UCSD-AML1 (cell line): Measurements from ENCODE around the gene COMMD1.
A peak's percentile ranks its signal among the peaks of the same experiment; 100 is the strongest.
"Not testable (repeated sequence)": the region's sequence is repeated elsewhere in the genome, so short reads cannot be mapped to it uniquely, and the experiment has no call there.

Experiments
- DNase-seq: peaks from one replicate; lab custom pipeline; 2025; ENCODE audit not compliant: unreplicated experiment; lab: John Stamatoyannopoulos, UW

Gene COMMD1

DNA sequence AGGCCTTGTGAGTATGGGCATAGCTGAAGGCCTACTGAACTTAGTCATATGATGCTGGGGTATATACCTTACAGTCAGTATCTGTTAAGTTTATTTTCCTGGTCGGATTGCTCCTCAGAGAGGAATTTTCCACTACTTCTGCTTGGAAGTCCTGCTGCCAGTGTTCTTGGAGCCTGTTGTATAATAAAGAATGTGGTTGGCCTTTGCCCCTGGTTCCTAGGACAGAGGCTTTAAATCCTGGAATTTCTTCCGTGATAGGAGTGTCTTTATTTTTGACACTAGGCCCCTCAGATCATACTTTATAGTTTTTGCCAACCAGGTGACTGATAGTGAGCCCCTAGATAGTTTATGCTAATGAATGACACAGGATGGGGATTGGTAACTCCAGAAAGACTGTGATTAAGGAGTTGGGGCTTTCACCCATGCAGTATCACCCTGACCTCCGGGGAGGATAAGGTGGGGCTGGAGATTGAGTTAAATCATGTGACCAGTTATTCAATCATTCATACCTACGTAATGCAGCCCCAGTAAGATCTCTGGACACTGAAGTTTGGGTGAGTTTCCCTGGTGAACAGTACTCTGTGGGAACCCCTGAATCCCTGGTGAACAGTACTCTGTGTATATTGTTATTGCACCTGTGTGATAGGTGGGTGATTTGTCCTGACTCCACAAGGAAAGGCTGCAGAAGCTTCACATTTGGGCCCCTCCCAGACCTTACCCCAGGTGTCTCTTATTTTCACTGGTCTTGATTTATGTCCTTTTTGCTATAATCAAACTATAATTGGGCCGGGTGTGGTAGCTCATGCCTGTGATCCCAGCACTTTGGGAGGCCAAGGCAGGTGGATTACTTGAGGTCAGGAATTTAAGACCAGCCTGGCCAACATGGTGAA lies 56.9 kb downstream of the COMMD1 start:
- no peak for DNase-seq

DNA sequence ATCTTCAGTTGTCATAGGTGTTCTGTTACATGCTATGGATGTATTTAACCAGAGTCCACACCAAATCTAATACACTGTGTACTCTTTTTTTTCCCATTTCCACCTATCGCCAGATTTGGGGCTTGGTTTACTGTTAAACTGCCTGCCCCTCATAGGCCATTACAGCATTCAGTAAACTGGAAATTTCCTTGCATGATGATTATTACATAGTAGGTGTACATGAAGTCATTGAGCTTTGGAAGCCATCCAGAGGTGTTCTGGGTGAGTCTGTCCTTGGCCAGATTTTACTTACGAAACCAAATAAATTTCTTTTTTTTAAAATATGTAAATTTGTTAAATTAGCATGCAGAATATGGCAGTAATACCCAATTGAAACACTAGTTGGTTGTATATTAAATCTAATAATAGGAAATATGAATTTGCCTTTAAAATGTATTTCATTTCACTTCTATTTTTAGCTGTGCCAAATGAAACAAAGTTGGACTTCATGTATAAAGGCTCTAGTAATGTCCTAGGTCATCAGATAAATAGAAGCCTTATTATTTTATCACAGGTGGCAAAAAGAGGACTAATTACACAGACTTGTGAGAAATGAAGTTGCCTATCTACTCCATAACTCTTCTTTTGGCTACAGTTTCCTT lies 60.7 kb downstream of the COMMD1 start:
- DNase-seq, result no peak

DNA sequence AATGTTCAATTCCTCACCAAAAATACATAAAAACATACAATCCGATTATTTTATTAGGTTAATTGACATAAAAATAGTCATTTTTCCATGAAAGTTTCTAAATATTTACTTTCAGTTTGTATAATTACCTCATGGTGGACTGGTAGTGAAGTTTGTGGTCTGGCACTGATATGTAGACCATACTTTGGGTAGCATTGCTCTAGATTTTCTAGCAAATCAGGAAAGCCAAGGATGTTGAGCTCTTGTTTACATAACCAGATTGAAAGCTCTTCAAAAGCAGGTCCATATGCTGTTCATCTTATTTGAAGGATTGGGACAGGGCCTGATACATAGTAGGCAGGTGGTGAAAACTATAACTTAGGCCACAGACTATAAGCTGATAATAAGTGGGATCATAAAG lies 61.8 kb downstream of the COMMD1 start:
- DNase-seq, result no peak

DNA sequence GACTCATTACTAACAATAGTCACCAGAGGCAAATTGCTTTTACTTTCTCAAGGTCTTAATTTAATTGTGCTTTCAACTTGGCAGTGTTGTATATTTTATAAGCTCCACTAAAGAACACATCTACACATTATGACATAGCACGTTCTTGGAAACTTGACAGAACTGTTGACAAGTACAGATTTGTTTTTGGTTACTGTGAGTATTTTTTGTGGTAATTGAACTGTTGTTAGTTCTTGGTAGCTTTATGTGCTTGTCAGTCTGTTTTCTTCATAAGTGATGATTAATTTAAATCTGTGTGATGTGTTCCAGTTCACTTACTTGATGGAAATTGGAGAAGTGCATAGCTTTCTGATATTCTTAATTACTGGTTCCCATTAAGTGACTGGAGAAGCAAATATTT lies 63.9 kb downstream of the COMMD1 start:
- no peak for DNase-seq

DNA sequence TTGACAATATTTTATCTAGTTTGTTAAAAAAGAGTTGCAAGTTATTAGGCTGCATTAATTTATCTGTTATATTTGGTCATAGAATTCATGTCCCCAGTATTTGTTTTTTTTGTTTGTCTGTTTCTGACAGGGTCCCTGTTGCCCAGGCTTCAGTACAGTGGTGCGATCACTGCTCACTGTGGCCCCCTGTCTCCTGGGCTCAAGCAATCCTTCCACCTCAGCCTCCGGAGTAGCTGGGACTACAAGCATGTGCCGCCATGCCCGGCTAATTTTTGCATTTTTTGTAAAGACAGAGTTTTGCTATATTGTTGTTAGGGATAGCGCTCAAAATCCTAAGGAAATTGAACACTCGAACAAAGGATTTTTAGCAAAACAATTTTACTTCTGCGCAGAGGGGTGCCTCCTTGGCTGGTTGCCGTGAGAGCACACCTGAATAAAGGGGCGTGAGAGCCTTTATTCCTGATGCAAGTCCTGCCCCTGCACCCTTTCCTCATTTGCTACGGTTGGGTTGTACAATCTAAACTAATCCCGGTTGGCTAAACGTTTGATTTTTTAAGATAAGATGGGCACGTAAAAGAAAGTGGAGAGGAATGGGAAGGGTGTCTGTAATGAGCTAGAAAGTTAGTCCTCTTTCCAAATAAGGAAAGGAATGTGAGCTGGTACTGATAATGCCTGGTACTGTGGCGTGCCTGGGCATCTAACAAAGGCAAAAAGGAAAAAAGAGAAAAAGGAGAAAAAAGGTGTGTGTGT lies 65.5 kb downstream of the COMMD1 start:
- DNase-seq, result no peak

DNA sequence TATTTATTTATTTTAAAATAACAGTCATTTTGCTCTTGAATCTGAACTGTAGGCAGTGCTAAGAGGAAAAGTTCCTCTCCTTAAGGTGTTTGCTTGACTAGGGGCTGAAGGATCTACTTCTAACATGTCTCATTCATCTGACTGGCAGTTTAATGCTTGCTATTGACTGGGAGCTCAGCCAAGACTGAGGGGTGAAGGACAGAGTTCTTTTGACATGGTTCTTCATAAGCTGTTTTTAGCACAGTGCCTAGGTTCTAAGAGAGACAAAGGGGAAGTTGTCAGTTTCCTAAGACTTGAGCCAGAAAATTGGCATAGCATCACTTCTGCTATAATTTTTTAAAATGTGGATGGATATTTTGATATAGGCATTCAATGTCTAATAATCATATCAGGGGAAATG lies 73.0 kb downstream of the COMMD1 start:
- DNase-seq, result no peak

DNA sequence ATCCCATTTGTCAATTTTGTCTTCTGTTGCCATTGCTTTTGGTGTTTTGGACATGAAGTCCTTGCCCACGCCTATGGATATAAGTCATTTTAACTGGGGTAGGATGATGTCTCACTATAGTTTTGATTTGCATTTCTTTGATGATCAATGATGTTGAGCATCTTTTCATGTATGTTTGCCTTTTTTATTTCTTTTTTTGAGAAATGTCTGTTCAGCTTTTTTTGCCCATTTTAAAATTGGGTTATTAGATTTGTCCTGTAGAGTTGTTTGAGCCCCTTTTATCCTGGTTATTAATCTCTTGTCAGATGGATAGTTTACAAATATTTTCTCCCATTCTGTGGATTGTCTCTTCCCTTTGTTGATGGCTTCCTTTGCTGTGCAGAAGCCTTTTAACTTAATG lies 75.3 kb downstream of the COMMD1 start:
- no peak for DNase-seq

DNA sequence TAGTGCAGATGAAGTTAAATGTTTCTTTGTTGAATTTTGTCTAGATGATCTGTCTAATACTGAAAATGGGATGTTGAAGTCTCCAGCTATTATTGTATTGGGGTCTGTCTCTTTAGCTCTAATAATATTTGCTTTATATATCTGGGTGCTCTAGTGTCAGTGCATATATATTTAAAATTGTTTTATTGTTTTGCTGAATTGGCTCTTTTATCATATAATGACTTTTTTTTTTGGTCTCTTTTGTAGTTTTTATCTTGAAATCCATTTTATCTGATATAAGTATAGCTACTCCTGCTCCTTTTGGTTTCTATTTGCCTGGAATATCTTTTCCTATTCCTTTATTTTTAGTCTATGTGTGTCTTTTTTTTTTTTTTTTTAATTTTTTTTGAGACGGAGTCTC lies 79.2 kb downstream of the COMMD1 start:
- no peak for DNase-seq

DNA sequence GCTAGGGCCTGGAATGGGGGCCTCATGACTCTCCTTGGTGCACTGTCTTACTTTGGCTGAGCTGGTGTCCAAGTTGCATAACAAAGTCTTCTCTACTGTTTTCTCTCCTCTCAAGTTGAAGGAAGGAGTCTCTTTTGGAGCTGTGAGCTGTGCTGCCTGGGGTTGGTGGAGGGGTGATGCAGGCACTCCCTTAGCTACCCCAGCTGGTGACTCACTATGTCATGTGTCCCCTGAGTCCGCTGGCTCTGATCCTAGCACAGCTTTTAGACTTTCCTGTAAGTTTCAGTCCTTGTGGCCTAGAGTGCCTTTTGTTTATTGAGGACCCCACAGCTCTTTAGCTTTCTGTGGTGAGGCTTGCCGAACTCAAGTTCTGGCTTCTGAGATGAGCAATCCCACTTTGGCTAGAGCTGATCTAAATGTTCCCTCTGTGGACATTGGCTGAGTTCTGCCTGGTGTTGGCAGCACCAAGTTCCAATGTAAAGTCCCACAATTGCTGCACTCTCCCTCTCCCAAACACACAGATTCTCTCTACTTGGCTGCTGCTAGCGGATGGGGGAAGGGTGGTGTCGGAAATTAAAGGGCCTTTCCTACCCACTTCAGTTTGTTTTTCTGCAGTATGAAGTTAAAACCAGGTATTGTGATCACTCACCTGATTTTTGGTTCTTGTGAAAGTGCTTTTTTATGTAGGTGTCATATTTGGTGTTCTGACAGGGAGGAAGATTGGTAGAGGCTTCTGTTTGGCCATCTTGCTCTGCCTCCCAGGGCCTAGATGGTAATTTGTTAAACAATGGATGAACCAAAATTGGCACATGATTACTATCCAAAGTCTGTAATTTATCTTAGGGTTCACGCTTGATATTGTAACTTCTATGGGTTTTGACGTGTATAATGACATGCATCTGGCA lies 83.2 kb downstream of the COMMD1 start:
- DNase-seq, result no peak

DNA sequence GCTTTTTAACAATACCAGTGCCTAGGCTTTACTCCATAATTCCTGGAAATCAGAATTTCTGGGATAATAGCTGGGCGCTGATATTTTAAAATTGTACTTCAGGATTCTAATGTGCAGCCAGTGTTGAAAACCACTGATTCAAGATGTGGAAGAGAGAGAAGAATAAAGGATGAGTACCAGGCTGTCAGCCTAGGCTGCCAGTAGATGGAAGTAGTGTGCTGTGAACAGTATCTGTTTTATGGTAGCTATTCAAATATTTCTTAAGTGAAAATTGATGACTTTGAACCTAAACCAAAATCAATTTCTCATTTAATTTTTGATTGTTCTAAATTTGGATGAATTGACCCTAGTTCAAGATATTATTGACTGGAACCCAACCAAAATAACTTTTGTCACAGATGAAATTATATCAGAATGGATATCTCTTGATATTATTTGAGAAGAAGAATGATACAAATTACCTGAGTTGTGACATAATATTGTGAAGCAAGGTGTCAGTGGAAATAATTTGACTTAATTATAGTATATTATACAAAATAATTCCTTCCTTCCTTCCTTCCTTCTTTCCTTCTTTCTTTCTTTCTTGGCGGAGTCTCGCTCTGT lies 88.0 kb downstream of the COMMD1 start:
- peak; percentile 19 for DNase-seq

DNA sequence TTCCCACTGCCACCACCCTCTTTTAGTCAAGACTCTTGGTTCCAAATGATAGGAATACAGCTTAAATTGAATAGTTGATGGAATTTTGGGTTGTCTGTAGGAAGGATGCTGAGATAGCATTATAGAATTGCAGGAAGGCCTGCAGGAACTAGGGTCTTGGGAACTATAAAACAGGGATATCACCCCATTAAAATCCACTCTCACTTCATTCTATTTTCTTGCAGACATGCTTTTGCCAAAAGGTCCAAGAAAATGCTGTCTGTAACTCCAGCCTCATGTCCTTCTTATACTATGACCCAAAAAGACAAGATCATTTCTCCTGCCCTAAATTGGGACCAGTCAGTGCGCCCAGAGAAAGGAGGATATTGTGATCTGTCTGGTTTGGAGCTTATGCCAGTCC lies 89.1 kb downstream of the COMMD1 start:
- DNase-seq, result no peak

DNA sequence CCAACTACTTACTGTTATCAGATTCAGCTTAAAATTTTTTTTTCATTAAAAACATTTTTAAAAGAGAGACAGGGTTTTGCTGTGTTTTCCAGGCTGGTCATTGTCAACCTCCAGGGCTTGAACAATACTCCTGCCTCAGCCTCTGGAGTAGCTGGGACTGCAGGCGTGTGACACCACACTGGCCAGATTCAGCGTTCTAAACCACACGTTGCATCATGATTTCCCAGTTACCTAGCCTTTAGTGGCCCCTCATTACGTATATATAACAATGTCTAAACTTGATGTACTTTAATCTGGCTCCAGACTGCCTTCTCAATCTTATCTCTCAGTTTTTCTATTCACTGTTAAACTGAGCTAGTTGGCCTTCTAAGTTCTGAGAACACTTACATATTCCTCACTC lies 89.6 kb downstream of the COMMD1 start:
- DNase-seq, result no peak

DNA sequence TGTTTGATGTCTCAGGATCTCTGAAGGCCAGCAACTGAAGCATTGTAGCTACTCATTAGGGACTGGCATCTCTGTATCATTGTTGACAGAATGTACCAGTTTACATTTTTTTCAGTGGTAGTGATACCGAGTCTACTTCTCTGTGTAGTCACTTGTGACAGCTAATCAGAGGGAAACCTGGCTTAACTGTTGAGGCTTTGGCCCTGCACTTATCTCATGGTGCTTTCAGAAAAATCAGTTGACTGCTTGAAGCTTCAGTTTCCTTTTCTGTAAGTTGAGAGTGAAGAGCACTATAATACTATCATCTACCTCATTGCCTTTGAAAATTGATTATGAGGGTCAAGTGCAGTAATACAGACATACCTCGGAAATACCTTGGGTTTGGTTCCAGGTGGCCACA lies 90.0 kb downstream of the COMMD1 start:
- DNase-seq, result no peak

DNA sequence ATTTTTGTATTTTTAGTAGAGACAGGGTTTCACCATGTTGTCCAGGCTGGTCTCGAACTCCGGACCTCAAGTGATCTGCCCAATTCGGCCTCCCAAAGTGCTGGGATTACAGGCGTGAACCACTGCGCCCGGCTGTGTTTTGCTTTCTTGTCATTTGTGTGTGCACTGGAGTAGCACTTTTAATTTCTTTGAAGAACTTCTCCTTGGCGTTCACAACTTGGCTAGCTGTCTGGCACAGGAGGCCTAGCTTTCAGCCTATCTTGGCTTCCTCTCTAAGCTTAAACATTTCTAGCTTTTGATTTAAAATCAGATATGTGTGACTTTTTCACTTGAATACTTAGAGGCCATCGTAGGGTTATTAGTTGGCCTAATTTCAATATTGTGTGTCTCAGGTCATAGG lies 93.0 kb downstream of the COMMD1 start:
- no peak for DNase-seq

DNA sequence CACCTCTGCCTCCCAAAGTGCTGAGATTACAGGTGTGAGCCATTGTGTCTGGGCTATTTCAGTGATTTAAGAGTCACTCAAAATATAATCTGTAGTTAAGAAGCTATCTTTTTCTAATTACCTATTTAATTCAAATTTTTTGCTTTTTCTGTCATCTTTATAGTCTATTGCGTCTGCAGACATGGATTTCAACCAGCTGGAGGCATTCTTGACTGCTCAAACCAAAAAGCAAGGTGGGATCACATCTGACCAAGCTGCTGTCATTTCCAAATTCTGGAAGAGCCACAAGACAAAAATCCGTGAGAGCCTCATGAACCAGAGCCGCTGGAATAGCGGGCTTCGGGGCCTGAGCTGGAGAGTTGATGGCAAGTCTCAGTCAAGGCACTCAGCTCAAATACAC lies 95.1 kb downstream of the COMMD1 start:
- DNase-seq, result no peak

DNA sequence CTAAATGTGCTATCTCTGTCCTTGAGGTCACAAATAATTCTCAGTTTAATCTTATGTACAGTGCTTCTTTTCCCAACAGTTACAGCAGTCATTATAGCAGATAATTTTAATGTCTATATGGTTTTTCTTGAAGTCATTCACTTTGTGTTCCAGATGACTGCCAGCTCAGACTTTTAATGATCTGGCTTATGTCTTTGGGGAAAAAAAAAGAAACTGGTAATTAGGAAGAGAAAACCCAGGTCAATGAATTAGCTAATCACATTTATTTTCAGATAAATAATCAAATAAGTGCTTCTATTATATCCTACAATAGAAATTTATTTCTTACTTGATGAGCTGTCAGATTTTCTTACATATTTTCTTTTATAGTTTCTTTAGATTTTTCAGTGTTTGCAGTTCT lies 96.0 kb downstream of the COMMD1 start:
- DNase-seq, result no peak

DNA sequence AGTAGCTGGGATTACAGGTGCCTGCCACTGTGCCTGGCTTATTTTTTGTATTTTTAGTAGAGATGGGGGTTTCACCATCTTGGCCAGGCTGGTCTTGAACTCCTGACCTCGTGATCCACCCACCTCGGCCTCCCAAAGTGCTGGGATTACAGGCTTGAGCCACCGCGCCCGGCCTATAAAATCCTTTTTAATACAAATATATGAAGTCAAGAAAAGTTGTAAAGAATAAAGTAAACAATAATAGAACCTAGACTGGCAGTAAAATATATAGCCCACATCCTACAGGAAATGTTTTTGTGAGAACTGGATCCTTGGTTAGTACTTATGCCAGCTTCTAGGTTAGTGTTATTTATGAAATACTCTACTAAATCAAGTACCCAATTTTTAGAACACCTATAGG lies 99.0 kb downstream of the COMMD1 start:
- not testable (repeated sequence) for DNase-seq

DNA sequence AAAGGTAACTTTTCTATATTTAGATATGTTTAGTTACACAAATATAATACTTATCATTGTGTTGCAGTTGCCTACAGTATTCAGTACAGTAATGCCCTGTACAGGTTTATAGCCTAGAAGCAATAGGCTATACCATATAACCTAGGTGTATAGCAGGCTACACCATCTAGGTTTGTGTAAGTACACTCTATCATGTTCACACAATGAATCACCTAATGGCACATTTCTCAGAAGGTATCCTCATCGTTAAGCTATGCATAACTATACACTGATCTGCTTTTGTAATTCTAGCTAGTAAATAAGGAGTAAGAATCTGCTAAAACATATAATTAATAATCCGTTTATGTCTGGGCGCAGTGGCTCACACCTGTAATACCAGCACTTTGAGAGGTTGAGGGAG lies 102.1 kb downstream of the COMMD1 start:
- no peak for DNase-seq

DNA sequence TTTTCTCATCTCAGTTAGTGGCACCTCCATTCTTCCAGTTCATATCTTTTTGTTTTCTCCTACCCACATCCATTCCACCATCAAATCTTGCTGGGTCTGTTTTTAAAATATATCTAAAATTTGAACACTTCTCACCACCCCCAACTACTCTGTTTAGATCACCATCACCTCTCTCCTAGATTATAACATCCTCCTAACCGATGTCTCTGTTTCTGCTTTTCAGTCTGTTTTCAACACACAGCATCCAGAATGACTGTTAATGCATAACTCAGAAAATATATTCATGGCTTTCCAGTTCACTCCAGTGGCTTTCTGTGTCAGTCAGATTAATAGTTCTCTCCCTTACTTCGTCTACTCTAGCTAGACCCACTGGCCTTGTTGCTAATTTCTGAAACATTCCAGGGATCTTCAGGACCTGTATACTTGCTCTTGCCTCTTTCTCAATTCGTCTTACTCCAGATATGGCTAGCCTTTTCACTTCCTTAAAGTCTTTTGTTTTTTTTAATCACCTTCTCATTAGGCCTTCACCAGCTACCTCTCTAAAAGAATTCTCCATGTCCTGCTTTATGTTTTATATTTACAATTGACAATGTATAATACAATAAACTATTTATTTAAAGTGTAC lies 105.3 kb downstream of the COMMD1 start:
- DNase-seq, result no peak

DNA sequence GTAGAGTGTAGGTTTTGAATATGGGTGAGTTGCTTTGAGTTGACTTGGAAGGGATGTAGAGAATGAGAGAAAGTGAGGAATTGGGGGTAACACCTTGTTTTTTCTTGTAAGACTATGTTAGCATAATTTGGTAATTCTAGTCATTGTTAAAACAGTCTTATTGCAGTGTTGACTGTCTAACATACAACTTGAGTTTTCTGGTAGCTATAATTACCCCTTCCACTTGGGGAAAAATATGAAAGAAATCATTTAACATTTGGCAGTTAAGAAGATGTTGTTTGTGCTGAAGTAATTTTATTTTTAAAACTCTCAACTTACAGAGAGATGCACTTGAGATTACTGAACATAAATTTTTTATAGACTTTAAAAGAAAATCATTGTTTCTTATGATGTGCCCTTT lies 108.2 kb downstream of the COMMD1 start:
- no peak for DNase-seq
